GM18868 (cell line): ENCODE measurements around the gene NUTM1.
A peak's percentile ranks its signal among the peaks of the same experiment; 100 is the strongest.

Experiments
- ATAC-seq: cut with Tn5 transposase; IDR thresholded peaks from one replicate; pipeline ENCODE4 v1.9.1; 2021; ENCODE audit warnings: mild to moderate bottlenecking, moderate library complexity; ENCODE audit not compliant: unreplicated experiment

The NUTM1 gene, protein sequence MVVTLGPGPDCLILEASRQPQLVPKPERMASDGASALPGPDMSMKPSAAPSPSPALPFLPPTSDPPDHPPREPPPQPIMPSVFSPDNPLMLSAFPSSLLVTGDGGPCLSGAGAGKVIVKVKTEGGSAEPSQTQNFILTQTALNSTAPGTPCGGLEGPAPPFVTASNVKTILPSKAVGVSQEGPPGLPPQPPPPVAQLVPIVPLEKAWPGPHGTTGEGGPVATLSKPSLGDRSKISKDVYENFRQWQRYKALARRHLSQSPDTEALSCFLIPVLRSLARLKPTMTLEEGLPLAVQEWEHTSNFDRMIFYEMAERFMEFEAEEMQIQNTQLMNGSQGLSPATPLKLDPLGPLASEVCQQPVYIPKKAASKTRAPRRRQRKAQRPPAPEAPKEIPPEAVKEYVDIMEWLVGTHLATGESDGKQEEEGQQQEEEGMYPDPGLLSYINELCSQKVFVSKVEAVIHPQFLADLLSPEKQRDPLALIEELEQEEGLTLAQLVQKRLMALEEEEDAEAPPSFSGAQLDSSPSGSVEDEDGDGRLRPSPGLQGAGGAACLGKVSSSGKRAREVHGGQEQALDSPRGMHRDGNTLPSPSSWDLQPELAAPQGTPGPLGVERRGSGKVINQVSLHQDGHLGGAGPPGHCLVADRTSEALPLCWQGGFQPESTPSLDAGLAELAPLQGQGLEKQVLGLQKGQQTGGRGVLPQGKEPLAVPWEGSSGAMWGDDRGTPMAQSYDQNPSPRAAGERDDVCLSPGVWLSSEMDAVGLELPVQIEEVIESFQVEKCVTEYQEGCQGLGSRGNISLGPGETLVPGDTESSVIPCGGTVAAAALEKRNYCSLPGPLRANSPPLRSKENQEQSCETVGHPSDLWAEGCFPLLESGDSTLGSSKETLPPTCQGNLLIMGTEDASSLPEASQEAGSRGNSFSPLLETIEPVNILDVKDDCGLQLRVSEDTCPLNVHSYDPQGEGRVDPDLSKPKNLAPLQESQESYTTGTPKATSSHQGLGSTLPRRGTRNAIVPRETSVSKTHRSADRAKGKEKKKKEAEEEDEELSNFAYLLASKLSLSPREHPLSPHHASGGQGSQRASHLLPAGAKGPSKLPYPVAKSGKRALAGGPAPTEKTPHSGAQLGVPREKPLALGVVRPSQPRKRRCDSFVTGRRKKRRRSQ

DNA sequence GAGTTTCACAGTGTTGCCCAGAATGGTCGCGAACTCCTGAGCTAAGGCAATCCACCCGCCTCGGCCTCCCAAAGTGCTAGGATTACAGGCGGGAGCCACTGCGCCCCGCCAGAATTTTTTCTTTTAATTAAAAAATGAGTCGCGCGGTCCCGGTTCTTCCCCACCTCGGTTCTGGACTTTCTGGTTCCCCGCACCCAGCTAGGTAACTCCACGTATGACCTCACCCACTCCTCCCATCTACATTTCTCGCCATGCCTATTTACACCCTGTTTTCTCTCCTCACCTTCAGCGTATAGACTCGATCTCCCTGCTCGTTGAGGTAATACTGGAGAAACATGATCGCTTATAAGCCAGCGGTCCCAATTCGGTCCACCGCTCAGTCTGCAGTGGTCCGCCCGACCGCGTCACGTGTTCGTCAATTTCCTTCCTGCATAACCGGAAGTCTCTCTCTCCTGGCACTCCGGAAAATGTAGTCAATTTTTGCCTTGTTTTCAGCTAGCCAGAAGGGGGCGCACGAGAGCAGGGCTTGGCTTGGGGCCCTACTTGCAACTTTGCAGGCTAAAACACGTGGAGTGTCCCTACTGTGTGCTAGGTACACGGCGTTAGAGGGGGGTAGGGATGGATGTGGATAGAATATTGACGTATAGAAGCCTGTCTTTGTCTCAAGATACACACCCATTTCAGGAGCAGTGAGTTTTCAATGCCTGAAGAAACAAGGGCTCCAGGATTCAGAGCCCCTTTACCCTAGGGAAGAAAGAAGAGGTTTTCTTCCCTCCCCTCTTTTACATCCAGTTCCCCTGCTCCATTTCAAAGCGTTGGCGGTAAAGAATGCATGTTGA is at the start of gene NUTM1, which contains the start of gene NOP10:
Gene NUTM1 (plus strand): TSS at position 579 of the 839 bp plus-strand sequence. CDS start 382 bp downstream, outside the sequence.
Gene NOP10 (minus strand): TSS at position 400 of the 839 bp plus-strand sequence. CDS start 63 bp downstream, at position 337.
- ATAC-seq: peak; percentile 91

DNA sequence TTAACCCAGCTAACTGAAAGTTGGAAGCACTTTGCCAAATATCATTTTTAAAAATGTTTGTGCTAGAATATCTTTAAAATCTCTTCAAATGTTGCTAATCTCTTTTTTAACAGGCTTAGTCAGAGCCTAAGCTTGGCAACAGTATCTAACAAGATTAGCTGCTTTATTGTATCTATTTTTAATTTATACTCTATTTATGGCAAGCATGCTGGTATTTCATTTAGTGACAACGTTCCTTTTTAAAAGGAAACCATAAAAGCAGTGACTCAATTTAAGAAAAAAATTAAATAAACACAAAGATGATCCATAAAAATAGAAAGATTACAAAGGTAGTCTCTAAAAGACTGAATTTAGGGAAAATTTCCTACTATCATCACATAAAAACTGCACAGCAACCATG is 46.1 kb upstream of the NUTM1 start:
- ATAC-seq: no peak

DNA sequence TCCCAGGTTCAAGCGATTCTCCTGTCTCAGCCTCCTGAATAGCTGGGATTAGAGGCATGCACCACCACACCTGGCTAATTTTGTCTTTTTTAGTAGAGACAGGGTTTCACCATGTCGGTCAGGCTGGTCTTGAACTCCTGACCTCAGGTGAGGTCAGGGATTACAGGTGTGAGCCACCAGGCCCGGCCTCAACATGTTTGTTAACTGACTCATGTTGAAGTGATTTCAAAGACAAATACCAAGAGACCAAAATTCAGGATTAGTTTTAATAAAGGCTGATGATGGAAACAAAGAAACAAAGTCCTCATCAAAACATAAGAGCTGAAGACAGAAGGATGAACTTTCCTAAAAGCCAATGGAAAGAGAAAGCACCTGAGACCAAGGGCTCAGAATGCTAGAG is 42.1 kb upstream of the NUTM1 start:
- ATAC-seq: no peak

DNA sequence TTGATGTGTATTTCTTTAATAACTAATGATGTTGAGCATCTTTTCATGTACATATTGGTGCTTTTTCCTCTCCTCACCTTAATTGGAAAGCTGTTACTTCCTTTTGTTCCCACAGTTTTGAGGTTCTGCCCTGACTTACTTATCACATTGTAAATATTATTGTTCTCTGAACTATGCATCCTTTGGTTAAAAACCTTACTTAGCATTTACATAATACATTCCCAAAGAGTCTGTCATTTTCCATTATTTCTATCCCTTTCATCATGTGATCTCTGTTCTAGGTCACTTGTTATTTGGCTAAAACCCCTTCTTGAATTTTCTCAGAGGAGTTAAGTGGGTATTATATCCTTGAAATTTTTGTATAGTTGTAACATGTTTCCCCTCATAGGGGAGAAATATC is 38.5 kb upstream of the NUTM1 start:
- no peak for ATAC-seq

DNA sequence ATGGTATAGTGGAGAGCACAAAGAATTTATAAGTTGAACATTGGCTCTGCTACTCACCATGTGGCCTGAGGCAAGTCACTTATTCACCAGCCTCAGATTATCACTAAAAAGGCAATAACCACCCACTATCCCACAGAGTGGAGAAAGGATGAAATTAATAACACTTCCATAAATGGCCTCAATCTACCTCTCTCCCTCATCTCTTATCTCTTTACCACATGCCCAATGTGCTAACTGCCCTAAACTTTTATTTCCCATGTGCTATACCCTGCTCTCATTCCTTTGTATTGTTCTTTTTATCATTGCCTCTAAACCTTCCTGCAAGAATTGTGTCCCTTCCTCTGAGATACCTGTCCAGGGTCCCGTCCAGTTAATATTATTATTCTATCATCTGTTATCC is 31.6 kb upstream of the NUTM1 start:
- no peak for ATAC-seq

DNA sequence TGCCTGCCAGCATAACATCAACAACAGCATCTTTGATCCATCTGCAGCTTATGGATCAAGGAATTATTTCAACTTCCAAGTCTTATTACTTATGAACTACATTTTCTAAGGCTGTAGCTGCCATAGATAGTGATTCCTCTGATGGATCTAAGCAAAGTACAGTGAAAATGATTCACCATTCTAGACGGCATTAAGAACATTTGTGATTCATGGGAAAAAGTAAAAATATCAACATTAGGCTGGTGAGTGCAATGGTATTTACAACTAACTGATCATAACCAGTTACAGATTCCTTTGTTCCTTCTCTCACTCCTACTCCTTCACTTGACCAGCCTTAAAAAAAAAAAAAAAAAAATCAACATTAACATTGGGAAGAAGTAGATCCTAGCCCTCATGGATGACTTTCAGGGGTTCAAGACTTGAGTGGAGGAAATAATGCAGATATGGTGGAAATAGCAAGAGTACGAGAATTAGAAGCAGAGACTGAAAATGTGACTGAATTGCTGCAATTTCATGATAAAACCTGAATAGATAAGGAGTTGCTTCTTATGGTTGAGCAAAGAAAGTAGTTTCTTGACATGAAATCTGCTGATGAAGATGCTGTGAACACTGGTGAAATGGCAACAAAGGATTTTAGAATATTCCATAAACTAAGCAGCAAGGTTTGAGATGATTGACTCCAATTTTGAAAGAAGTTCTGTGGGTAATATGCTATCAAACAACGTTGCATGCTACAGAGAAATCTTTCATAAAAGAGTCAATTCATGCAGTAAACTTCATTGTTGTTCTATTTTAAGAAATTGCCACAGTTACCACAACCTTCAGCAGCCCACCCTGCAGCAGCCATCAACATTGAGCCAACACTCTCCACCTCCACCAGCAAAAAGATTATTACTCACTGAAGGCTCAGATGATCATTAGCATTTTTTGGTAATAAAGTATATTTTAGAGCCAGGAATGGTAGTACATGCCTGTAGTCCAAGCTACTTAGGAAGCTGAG is 28.3 kb upstream of the NUTM1 start:
- ATAC-seq: no peak

DNA sequence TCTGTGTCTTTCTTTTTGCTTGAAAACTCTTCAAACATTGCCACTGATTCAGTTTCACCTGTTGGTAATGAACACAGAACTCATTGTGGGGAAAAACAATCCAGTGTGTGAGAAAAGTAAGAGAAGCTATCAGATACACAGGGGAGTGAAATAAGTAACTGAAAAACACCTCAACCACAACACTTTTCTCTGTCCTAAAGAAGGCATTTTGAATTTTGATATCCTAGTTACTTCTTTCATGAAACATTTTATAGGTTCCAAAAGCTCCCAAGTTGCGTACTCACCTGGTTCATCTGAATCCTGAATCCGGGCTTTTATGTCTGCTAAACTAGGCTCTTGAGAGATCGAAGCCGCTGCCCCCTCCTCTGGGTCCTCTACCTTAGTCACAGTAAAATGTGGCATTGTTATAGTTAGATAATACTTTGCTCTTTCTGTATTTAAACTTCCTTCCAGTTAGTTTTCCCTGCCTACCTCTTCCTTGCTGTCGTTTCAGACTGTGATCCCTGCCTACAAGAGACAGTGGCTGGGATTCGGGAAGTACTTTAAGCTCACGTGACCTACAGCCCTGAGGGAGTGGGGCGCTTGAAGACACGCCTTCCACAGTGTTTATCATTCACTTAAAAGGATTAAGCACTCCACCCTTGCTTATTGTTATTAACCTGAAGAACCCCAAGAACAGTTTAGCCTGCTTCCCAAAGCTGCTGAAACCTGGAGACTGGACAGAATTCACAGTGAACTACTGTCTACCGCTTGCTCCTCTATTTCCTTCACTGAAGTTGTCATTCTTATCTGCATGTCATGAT is 24.6 kb upstream of the NUTM1 start:
- ATAC-seq: peak; percentile 76

DNA sequence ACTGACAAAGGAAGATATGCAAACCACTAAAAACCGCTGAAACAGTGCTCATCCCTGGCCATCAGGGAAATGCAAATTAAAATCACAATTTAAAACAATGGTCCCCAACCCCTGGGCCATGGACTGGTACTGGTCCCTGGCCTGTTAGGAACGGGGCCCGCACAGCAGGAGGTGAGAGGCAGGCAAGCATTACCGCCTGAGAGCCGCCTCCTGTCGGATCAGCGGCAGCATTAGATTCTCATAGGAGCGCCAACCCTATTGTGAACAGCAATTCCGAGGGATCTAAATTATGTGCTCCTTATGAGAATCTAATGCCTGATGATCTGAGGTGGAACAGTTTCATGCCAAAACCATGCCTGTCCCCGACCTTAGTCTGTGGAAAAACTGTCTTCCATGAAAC is 19.9 kb upstream of the NUTM1 start:
- ATAC-seq: no peak

DNA sequence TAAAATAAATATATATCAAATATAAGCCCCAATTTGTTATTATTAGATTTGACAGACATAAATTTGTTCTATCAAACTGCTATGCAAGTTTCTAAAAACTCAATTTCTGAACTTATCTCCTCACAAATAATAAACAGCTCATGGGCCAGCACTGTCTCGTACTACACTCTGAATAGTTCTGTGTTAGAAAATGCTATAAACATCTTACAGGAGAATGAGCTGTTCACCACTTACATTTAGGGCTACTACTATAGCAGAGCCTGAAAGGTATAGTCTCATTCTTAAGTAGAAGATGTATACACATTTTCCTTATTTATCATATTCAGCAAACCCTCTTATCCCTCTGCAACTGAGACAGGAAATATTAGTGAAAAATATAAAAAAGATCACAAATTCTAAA is 18.2 kb upstream of the NUTM1 start:
- no peak for ATAC-seq

DNA sequence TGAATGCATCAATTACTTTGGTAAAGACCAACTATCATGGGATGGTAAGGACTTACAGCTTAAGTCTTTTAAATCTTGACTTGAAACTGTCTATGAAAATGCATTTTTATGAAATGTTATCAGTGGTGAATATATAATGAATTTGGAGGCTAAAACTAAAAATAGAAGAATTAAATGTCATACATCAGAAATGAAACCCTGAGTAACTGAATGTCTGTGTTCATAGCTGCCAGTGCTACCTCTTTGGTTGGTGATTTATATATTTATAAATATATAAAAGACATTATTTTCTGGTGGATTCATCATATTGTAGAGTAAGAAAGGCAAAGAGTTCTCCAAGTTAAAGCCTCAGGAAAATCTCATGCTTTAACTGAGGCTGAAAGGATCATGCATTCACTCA is 17.7 kb upstream of the NUTM1 start:
- no peak for ATAC-seq

DNA sequence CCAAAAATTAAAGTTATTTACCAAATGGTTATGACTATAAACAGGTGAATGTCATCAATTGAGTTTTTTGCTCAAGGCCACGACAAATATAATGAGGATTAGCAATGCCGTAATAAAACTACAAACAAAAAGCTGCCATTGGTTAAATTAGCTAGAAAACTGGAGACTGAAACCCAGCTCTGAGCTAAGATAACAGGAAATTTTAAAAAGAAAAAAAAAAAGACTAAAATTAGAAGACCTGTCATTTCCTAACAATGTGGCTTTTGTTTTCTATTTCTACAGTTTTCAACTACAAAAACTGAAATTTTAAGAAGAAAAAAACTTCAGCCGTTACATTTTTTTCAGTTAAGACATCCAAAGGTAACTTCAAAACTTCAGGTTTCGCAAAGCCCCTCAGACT is 15.2 kb upstream of the NUTM1 start:
- peak; percentile 41 for ATAC-seq

DNA sequence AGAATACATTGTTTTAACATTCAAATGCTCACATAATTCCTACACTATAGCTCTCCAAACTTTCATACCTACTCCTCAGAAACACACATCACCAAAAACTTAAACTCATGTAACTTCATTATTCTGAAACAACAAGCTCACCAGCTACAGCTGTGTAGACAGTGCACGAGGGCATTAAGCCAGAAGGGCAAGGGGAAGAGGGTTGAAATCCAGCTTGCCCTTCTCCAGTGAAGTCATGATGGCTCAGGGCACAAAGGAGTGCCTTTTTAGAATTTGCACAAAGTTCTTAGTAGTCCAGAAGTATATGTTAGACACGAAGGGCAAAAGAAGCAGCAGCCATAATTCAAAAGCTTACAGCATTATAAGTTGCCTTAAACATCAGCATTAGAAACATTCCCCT is 14.1 kb upstream of the NUTM1 start:
- no peak for ATAC-seq

DNA sequence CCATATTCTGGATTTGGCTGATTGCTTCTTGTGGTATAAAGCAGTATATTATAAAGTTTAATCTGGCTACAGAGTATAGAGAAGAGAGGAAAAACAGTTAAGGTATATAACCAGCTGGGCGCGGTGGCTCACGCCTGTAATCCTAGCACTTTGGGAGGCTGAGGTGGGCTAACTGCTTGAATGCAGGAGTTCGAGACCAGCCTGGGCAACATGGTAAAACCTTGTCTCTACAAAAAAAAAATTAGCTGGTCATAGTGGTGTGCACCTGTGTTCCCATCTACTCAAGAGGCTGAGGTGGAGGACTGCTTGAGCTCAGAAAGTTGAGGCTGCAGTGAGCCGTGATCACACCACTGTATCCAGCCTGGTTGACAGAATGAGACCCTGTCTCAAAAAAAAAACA is 12.8 kb upstream of the NUTM1 start:
- no peak for ATAC-seq

DNA sequence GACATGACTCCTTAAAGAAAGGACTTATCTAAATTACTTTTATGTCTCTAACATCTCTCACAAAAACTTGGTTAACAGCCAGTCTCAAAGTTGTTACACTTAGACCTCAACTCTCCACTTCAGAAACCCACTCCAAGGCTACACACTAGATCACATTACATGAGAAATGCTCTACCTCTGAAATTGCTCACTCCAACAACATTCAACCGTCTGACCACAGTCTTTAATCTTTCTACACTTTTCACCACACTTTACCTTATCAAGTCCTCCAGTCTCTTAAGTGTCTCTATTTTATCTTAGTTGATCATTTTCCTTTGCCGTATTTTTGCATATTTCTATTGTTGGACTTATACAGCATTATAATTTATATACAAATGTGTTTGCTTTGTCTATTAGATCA is 11.3 kb upstream of the NUTM1 start:
- ATAC-seq: no peak

DNA sequence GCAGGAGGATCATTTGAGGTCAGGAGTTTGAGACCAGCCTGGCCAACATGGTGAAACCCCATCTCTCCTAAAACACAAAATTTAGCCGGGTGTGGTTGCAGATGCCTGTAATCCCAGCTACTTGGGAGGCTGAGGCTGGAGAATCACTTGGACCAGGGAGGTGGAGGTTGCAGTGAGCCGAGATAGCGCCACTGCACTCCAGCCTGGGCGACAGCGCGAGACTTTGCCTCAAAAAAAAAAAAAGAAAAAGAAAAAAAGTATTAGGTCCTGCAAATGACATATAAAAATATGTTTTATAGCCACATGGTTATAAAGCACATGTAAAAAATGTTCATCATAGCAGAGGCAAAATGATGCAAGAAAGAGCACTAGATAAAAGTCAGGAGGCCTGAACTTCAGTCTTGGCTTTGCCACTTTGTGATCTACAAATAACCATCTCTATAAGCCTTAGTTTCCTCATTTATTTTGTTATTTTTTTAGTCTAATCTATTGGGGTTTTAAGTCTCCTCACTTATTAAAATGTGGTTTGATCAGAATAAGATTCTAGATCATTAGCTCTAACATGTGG is 10.5 kb upstream of the NUTM1 start:
- no peak for ATAC-seq

DNA sequence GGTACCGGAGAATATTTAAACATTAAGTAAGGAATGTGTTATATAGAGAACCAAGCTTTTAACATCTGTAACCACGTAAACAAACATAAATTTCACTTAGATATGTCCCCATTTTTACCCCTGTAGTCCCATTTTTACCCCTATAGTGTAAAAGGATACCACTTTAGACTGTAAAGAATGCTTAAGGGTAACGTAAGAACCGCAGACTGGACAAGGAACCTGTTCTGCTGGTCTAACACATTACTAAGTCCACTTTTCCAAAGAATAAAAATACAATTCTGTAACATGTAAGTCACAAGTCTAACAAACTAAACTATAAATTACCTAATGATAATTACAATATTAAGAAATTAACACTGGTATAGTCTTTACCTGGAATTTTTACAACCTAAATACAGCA is 8.4 kb upstream of the NUTM1 start:
- ATAC-seq: no peak

DNA sequence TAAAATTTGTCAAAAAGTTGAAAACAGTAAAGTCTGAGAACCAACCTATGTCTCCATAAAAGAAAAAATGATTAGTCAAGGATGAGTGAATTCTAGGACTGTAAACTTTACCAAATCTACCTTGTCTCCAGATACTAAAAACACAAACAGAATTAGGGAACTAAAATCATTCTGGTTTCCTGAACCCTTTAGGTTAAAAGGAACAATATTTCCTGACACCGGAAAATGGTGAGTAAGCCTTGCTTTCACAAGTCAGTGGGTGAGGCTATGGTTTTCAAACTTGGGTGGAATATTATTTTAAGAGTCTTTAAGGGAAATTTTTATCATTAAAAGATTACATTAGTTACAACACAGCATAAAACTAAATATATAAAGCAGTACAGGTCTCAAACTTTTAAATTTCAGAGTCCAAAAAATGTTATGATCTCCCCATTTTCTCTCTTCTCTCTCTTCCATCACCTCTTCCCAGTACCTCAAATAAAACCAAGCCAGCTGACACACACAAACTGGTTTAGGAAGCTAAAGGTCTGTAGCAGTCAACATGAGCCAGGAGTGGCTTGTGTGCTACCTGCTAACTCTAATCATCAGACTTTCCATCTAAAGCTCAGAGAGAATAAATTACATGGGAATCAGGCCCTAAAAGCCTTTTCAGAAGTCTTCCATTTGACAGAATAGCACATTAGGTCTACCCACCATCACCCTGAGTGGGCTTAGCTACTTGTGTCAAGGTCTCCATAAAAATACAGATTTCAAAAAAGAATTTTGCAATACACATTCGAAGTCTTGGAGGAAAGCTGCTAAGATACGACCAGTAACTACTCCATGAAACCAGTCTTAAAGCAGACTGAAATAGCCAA is 7.7 kb upstream of the NUTM1 start:
- ATAC-seq: no peak
